Measurements from ENCODE around the gene WARS2. TPM values are rescaled to one million over a fixed set of nuclear protein-coding genes. Genes with fewer than 3 reads are reported as not detected.

WARS2 gene
- total RNA-seq, 1 experiment from 2014 or later: 10.5 TPM

DNA sequence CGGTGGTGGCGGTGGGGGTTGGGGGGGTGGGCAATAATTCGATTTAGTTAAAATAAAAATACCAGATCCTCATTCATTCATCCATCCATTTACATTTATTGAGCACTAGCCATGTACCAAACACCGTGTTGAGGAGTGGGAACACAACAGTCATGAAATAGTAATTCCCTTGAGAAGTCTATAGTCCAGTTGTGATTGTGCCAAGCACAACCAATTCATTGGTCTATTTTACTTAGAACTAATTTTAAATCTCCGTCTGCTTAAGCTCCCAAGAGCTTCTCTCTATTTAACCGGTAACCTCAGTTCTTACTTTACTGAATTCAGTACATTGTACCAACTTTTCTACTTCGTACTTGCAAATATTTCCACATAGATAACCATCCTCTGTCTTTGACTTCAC is 38.4 kb downstream of the WARS2 start:
- intact Hi-C loops (cut with micrococcal nuclease): no loop called here
- RAD21 ChIA-PET (ENCODE audit: low non-redundant PET in 1 of 2, low total read pairs in 2 of 2, uncharacterized antibody in 2 of 2, unreplicated experiment in 2 of 2): no interaction called here
- Histone ChIP-seq H3K79me2 (ENCODE audit: insufficient read depth, low read length) (no peaks in the 10 kb centered on the region), H3K4me3 (replicated peaks in 1 of 2; ENCODE audit: low read depth in 1 of 2, low read length in 2 of 2) (no peak overlapping the region), H3K9me3 (ENCODE audit: control insufficient read depth in 1 of 2, insufficient read depth in 1 of 2, low read depth in 1 of 2, low read length in 2 of 2) (no peaks in the 10 kb centered on the region), H3K4me2 (ENCODE audit: low read length) (no peak overlapping the region), H3K27ac (ENCODE audit: low read depth, low read length) (no peak overlapping the region), H3K9ac (ENCODE audit: low read length) (no peak overlapping the region), H2AFZ (ENCODE audit: low read depth, low read length, poor library complexity, severe bottlenecking) (no peak overlapping the region), H4K20me1 (ENCODE audit: insufficient read depth) (no peaks in the 10 kb centered on the region), H3K36me3 (ENCODE audit: control insufficient read depth in 1 of 2, insufficient read depth in 2 of 2, low read length in 2 of 2) (no peaks in the 10 kb centered on the region), H3K9me2 (ENCODE audit: insufficient read depth) (no peaks in the 10 kb centered on the region), H3K27me3 (ENCODE audit: insufficient read depth, low read length) (no peaks in the 10 kb centered on the region), H3K4me1 (ENCODE audit: control insufficient read depth in 1 of 2, insufficient read depth in 2 of 2, low read length in 2 of 2) (no peaks in the 10 kb centered on the region)
- ATAC-seq: no peak
- BruUV-seq (replicated peaks): no TSS peak
- DNase-seq (ENCODE audit: low read depth, low spot score): no peak
- no peak for TF ChIP-seq ZFX (IDR thresholded peaks at IDR 0.05)
- no peak for TF ChIP-seq EZH2phosphoT487 (IDR thresholded peaks at IDR 0.05; ENCODE audit: borderline replicate concordance)
- no peak for TF ChIP-seq CTCF (IDR thresholded peaks at IDR 0.05 in 2 of 3, conservative IDR thresholded peaks at IDR 0.05 in 1 of 3; ENCODE audit: borderline replicate concordance in 1 of 3, insufficient read depth in 1 of 3, low read depth in 2 of 3, low read length in 2 of 3)
- TF ChIP-seq SRF (IDR thresholded peaks at IDR 0.05; ENCODE audit: low read depth): no peak
- no peak for TF ChIP-seq CEBPB (IDR thresholded peaks at IDR 0.05; ENCODE audit: low read depth)
- no peak for TF ChIP-seq YY1 (IDR thresholded peaks at IDR 0.05; ENCODE audit: extremely low read depth, insufficient replicate concordance, low read depth, low read length)
- TF ChIP-seq FOSL1 (IDR thresholded peaks at IDR 0.05; ENCODE audit: low read depth): no peak
- no peak for TF ChIP-seq RAD21 (IDR thresholded peaks at IDR 0.05; ENCODE audit: low read depth)
- TF ChIP-seq TCF7L2 (IDR thresholded peaks at IDR 0.05; ENCODE audit: borderline replicate concordance, extremely low read depth, insufficient read depth, insufficient read length): no peak
- POLR2A ChIA-PET: no interaction called here
- CTCF ChIA-PET: no interaction called here

- H3K27ac ChIP-seq (ENCODE audit: low read depth, low read length): no peak overlapping the region
- no peaks in the 10 kb centered on the region for H3K4me1 ChIP-seq (ENCODE audit: control insufficient read depth in 1 of 2, insufficient read depth in 2 of 2, low read length in 2 of 2)
- TF ChIP-seq FOSL1 (IDR thresholded peaks at IDR 0.05; ENCODE audit: low read depth) (no peak), SIN3A (IDR thresholded peaks at IDR 0.05; ENCODE audit: low read depth) (no peak), POLR2AphosphoS5 (IDR thresholded peaks at IDR 0.05; ENCODE audit: low read depth, low read length) (no peak), ZBTB33 (IDR thresholded peaks at IDR 0.05; ENCODE audit: extremely low read depth, insufficient replicate concordance, low read length) (no peak), EZH2 (IDR thresholded peaks at IDR 0.05) (no peak), CEBPB (IDR thresholded peaks at IDR 0.05; ENCODE audit: low read depth) (no peak), JUND (IDR thresholded peaks at IDR 0.05) (no peak), YY1 (IDR thresholded peaks at IDR 0.05; ENCODE audit: extremely low read depth, insufficient replicate concordance, low read depth, low read length) (no peak), SRF (IDR thresholded peaks at IDR 0.05; ENCODE audit: low read depth) (no peak), EGR1 (IDR thresholded peaks at IDR 0.05; ENCODE audit: low read depth) (no peak)
- TF ChIP-seq, protein P1, sequence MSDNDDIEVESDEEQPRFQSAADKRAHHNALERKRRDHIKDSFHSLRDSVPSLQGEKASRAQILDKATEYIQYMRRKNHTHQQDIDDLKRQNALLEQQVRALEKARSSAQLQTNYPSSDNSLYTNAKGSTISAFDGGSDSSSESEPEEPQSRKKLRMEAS (IDR thresholded peaks at IDR 0.05): no peak
- POLR2A ChIA-PET: no interaction called here
- no TSS peak for BruUV-seq (replicated peaks)
- no peaks in the 10 kb centered on the region for H3K36me3 ChIP-seq (ENCODE audit: control insufficient read depth in 1 of 2, insufficient read depth in 2 of 2, low read length in 2 of 2)
- DNase-seq (ENCODE audit: low read depth, low spot score) (no peak), ATAC-seq (no peak)
- H3K4me3 ChIP-seq (replicated peaks in 1 of 2; ENCODE audit: low read depth in 1 of 2, low read length in 2 of 2): no peak overlapping the region
- H4K20me1 ChIP-seq (ENCODE audit: insufficient read depth): no peaks in the 10 kb centered on the region
- H3K9me3 ChIP-seq (ENCODE audit: control insufficient read depth in 1 of 2, insufficient read depth in 1 of 2, low read depth in 1 of 2, low read length in 2 of 2): no peaks in the 10 kb centered on the region
- intact Hi-C loops (cut with micrococcal nuclease): no loop called here
- H3K9me2 ChIP-seq (ENCODE audit: insufficient read depth): no peaks in the 10 kb centered on the region
- RAD21 ChIA-PET (ENCODE audit: low non-redundant PET in 1 of 2, low total read pairs in 2 of 2, uncharacterized antibody in 2 of 2, unreplicated experiment in 2 of 2): no interaction called here
- no peak overlapping the region for H2AFZ ChIP-seq (ENCODE audit: low read depth, low read length, poor library complexity, severe bottlenecking)
- no peak overlapping the region for H3K4me2 ChIP-seq (ENCODE audit: low read length)
- no peaks in the 10 kb centered on the region for H3K27me3 ChIP-seq (ENCODE audit: insufficient read depth, low read length)
- no peaks in the 10 kb centered on the region for H3K79me2 ChIP-seq (ENCODE audit: insufficient read depth, low read length)
- no peak overlapping the region for H3K9ac ChIP-seq (ENCODE audit: low read length)
- CTCF ChIA-PET: no interaction called here
Observed at GRCh38 chr1:119101563-119101962, 38.9 kb downstream of the WARS2 start.
